Measurements from ENCODE around the gene SLC1A7.

GRCh38 chr1:53069265-53069662 is 73.2 kb downstream of the SLC1A7 start:
- TF ChIP-seq CTCF (IDR thresholded peaks at IDR 0.05) (no peak), EZH2 (IDR thresholded peaks at IDR 0.05; ENCODE audit: borderline replicate concordance, insufficient read depth, low read depth, low read length, poor library complexity, severe bottlenecking) (no peak)
